ENCODE data around the gene FARS2. TPM values are rescaled to one million over a fixed set of nuclear protein-coding genes. Genes with fewer than 3 reads are reported as not detected.
A peak's percentile ranks its signal among the peaks of the same experiment; 100 is the strongest.

The FARS2 gene
- polyA plus RNA-seq, 3 donors = 12.2 to 21.6 (median 17.7) TPM

GRCh38 chr6:5214570-5215052 is 46.7 kb upstream of the FARS2 start:
- DNase-seq = peak in 1 of 3 donors; percentile 27
- intact Hi-C loops (cut with micrococcal nuclease) = no loop called here
- Histone ChIP-seq H3K4me1 (ENCODE audit: control insufficient read depth in 1 of 2, insufficient read depth in 2 of 2, low read length in 2 of 2) (no peaks in the 10 kb centered on the region), H3K9ac (ENCODE audit: insufficient read depth, low read length, poor library complexity, severe bottlenecking) (no peak overlapping the region), H3K27ac (ENCODE audit: low read depth in 1 of 2, low read length in 2 of 2) (no peak overlapping the region), H3K4me3 (replicated peaks in 1 of 3; ENCODE audit: low read depth in 2 of 3, low read length in 3 of 3) (no peak overlapping the region), H4K20me1 (ENCODE audit: insufficient read depth, low read length) (no peaks in the 10 kb centered on the region), H3K4me2 (replicated peaks; ENCODE audit: extremely low read depth, low read length, poor library complexity, severe bottlenecking) (no peak overlapping the region), H2AFZ (ENCODE audit: insufficient read depth, low read depth, low read length, poor library complexity, severe bottlenecking) (no peak overlapping the region), H3K79me2 (ENCODE audit: insufficient read depth, low read length) (no peaks in the 10 kb centered on the region), H3K36me3 (replicated peaks in 1 of 2; ENCODE audit: control insufficient read depth in 1 of 2, insufficient read depth in 2 of 2, low read length in 2 of 2) (peaks cover 6 to 15% of the 10 kb centered on the region in 2 donors), H3K27me3 (ENCODE audit: control insufficient read depth in 2 of 2, insufficient read depth in 2 of 2, low read length in 2 of 2) (no peaks in the 10 kb centered on the region), H3K9me3 (replicated peaks in 1 of 2; ENCODE audit: control insufficient read depth in 1 of 2, insufficient read depth in 1 of 2, low read length in 2 of 2) (no peaks in the 10 kb centered on the region)
- peaks cover 0 to 2% (median 2%) of the 10 kb centered on the region in 3 donors for H3K27me3 Mint-ChIP-seq (ENCODE audit: low read depth in 3 of 3)
- WGBS (ENCODE audit: insufficient coverage) = 65% methylated on average over 7 of the region's 10 CpGs
- peaks cover 19 to 31% of the 10 kb centered on the region in 2 donors for H3K36me3 Mint-ChIP-seq
- TF ChIP-seq, protein P1, sequence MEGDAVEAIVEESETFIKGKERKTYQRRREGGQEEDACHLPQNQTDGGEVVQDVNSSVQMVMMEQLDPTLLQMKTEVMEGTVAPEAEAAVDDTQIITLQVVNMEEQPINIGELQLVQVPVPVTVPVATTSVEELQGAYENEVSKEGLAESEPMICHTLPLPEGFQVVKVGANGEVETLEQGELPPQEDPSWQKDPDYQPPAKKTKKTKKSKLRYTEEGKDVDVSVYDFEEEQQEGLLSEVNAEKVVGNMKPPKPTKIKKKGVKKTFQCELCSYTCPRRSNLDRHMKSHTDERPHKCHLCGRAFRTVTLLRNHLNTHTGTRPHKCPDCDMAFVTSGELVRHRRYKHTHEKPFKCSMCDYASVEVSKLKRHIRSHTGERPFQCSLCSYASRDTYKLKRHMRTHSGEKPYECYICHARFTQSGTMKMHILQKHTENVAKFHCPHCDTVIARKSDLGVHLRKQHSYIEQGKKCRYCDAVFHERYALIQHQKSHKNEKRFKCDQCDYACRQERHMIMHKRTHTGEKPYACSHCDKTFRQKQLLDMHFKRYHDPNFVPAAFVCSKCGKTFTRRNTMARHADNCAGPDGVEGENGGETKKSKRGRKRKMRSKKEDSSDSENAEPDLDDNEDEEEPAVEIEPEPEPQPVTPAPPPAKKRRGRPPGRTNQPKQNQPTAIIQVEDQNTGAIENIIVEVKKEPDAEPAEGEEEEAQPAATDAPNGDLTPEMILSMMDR (IDR thresholded peaks at IDR 0.05) = peak; percentile 66
- no peaks in the 10 kb centered on the region for H3K4me1 Mint-ChIP-seq
- H3K9me3 Mint-ChIP-seq = no peaks in the 10 kb centered on the region
- peak overlapping the region in 2 of 7 donors; percentile 22 to 52 for H3K27ac Mint-ChIP-seq
- no peak overlapping the region for H3K4me3 Mint-ChIP-seq

DNA sequence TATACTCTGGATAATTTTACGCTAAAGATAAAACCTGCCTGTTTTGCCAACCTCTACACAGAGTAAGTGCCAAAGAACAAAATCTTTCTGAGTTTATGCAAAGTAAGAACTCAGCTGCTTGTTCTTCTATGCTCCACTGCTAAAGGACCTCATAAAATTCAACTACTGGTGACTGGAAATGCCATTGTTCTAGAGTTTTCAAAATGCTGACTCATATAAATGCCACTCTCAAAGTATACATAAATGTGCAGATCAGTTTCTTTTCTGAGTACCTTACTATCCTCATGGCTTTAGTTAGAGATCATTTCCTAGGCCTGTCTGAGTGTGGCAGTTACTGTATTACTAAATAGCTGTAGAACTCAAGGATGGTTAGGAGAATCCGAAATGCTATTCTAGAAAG is 46.2 kb upstream of the FARS2 start:
- no peak overlapping the region for H2AFZ ChIP-seq (ENCODE audit: insufficient read depth, low read depth, low read length, poor library complexity, severe bottlenecking)
- no peaks in the 10 kb centered on the region for H3K79me2 ChIP-seq (ENCODE audit: insufficient read depth, low read length)
- Mint-ChIP-seq H3K4me1 (no peaks in the 10 kb centered on the region), H3K4me3 (no peak overlapping the region), H3K36me3 (peaks cover 19 to 31% of the 10 kb centered on the region in 2 donors), H3K27me3 (ENCODE audit: low read depth in 3 of 3) (peaks cover 0 to 2% (median 2%) of the 10 kb centered on the region in 3 donors), H3K9me3 (no peaks in the 10 kb centered on the region), H3K27ac (no peak overlapping the region)
- H4K20me1 ChIP-seq (ENCODE audit: insufficient read depth, low read length) = no peaks in the 10 kb centered on the region
- no peak for DNase-seq
- H3K4me1 ChIP-seq (ENCODE audit: control insufficient read depth in 1 of 2, insufficient read depth in 2 of 2, low read length in 2 of 2) = no peaks in the 10 kb centered on the region
- peaks cover 6 to 15% of the 10 kb centered on the region in 2 donors for H3K36me3 ChIP-seq (replicated peaks in 1 of 2; ENCODE audit: control insufficient read depth in 1 of 2, insufficient read depth in 2 of 2, low read length in 2 of 2)
- H3K27ac ChIP-seq (ENCODE audit: low read depth in 1 of 2, low read length in 2 of 2) = no peak overlapping the region
- intact Hi-C loops (cut with micrococcal nuclease) = no loop called here
- no peak overlapping the region for H3K4me2 ChIP-seq (replicated peaks; ENCODE audit: extremely low read depth, low read length, poor library complexity, severe bottlenecking)
- H3K4me3 ChIP-seq (replicated peaks in 1 of 3; ENCODE audit: low read depth in 2 of 3, low read length in 3 of 3) = no peak overlapping the region
- H3K27me3 ChIP-seq (ENCODE audit: control insufficient read depth in 2 of 2, insufficient read depth in 2 of 2, low read length in 2 of 2) = no peaks in the 10 kb centered on the region
- WGBS (ENCODE audit: insufficient coverage) = no CpG with 5 or more reads among the region's 2 CpGs
- H3K9ac ChIP-seq (ENCODE audit: insufficient read depth, low read length, poor library complexity, severe bottlenecking) = no peak overlapping the region
- no peaks in the 10 kb centered on the region for H3K9me3 ChIP-seq (replicated peaks in 1 of 2; ENCODE audit: control insufficient read depth in 1 of 2, insufficient read depth in 1 of 2, low read length in 2 of 2)
- TF ChIP-seq, protein P1 (IDR thresholded peaks at IDR 0.05) = no peak

All from CD14-positive monocyte (primary cell).